ENCODE data around the gene THRB. TPM values are rescaled to one million over a fixed set of nuclear protein-coding genes. Genes with fewer than 3 reads are reported as not detected.

Gene THRB
- polyA plus RNA-seq, 1 of the 3 experiments (the other 2 are of a cell fraction), result 0.02 TPM

DNA sequence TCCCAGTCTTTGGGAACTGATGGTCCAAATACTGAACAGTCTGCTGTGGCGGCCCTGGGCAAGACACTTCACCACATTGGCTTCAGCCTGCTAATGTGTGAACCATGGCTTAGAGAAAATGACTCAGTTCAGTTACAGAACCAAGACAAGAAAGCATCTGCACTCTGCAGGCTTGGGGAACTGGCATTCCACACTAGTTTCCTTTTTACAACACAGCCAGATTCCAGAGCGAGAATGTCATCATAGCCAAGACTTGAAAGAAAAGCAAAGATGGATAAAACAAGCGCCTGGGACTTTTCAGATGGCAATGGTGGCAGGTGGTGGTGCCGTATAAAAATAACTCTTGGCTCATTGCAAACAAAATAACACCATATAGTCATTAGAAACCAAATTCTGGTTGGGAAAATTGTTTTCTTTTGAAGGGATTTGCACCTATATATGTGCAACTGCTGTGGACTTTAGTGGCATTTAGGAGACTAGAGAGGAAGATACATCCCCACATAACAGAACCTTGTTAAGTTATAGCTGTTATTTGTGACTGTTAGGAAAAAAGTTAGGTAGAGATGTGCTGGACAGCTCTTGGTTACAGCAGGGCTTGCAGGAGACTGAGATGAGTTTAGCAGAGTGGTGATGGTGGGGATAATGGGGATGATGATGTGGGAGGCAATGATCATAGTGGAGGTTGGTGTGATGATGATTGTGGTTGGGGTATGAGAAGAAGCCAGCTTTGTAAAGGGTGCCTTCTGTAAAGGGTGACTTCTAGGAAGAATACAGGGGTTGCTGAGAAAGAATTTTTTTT, 273.6 kb downstream of the THRB start (continued):
- peak; percentile 86 for TF ChIP-seq FOSL2 (IDR thresholded peaks at IDR 0.05; ENCODE audit: borderline replicate concordance, low read depth)
- TF ChIP-seq TEAD4 (IDR thresholded peaks at IDR 0.05; ENCODE audit: borderline replicate concordance, insufficient read depth), result peak; percentile 87
- TF ChIP-seq RFX5 (IDR thresholded peaks at IDR 0.05; ENCODE audit: low read length), result no peak
- TF ChIP-seq MAX (IDR thresholded peaks at IDR 0.05; ENCODE audit: low read depth), result peak; percentile 83

GRCh38 chr3:24215502-24215901, 279.1 kb downstream of the THRB start:
- no peak overlapping the region for H2AFZ ChIP-seq (ENCODE audit: low read depth)
- no peaks in the 10 kb centered on the region for H3K79me2 ChIP-seq (ENCODE audit: insufficient read depth)
- POLR2A ChIA-PET, result no interaction called here
- no peaks in the 10 kb centered on the region for H3K27me3 ChIP-seq (ENCODE audit: insufficient read depth)
- H3K9me2 ChIP-seq, result no peaks in the 10 kb centered on the region
- H4K20me1 ChIP-seq (ENCODE audit: insufficient read depth), result no peaks in the 10 kb centered on the region
- no peak overlapping the region for H3K9ac ChIP-seq
- no peaks in the 10 kb centered on the region for H3K36me3 ChIP-seq (replicated peaks in 1 of 2; ENCODE audit: control insufficient read depth in 1 of 2, insufficient read depth in 2 of 2, low read length in 1 of 2)
- no peak overlapping the region for H3K4me2 ChIP-seq
- H3K9me3 ChIP-seq, result no peaks in the 10 kb centered on the region
- no peak overlapping the region for H3K4me3 ChIP-seq (ENCODE audit: low read depth in 2 of 2, low read length in 1 of 2)
- H3F3A ChIP-seq (replicated peaks; ENCODE audit: insufficient read depth), result peaks cover 4% of the 10 kb centered on the region
- WGBS (ENCODE audit: low lambda C conversion rate), result 100% methylated on average over 2 of the region's 2 CpGs
- no peak for TF ChIP-seq FOXJ3 (CRISPR knock-in tag; IDR thresholded peaks at IDR 0.05)
- TF ChIP-seq, protein P1, sequence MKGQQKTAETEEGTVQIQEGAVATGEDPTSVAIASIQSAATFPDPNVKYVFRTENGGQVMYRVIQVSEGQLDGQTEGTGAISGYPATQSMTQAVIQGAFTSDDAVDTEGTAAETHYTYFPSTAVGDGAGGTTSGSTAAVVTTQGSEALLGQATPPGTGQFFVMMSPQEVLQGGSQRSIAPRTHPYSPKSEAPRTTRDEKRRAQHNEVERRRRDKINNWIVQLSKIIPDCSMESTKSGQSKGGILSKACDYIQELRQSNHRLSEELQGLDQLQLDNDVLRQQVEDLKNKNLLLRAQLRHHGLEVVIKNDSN (IDR thresholded peaks at IDR 0.05; ENCODE audit: borderline replicate concordance, low read depth), result peak; percentile 53; the same call in 1 of the 2 replicates
- H3K4me1 ChIP-seq (ENCODE audit: control insufficient read depth in 1 of 2, insufficient read depth in 2 of 2, low read depth in 1 of 2, low read length in 1 of 2), result peaks cover 5 to 8% of the 10 kb centered on the region in 2 experiments
- no peak overlapping the region for H3K27ac ChIP-seq (ENCODE audit: low read depth in 2 of 2, low read length in 1 of 2)
- DNase-seq, result no peak
- CTCF ChIA-PET, result no interaction called here

- Histone ChIP-seq H3K9me2 (no peaks in the 10 kb centered on the region), H3K9me3 (no peaks in the 10 kb centered on the region), H3K36me3 (replicated peaks in 1 of 2; ENCODE audit: control insufficient read depth in 1 of 2, insufficient read depth in 2 of 2, low read length in 1 of 2) (no peaks in the 10 kb centered on the region), H3K4me1 (ENCODE audit: control insufficient read depth in 1 of 2, insufficient read depth in 2 of 2, low read depth in 1 of 2, low read length in 1 of 2) (peaks cover 0 to 5% of the 10 kb centered on the region in 2 experiments; a peak in 2 of 4 replicates), H3K4me2 (no peak overlapping the region), H4K20me1 (ENCODE audit: insufficient read depth) (no peaks in the 10 kb centered on the region), H3K4me3 (ENCODE audit: low read depth in 2 of 2, low read length in 1 of 2) (no peak overlapping the region), H2AFZ (ENCODE audit: low read depth) (no peak overlapping the region), H3K9ac (no peak overlapping the region), H3K27ac (ENCODE audit: low read depth in 2 of 2, low read length in 1 of 2) (no peak overlapping the region), H3K27me3 (ENCODE audit: insufficient read depth) (no peaks in the 10 kb centered on the region), H3F3A (replicated peaks; ENCODE audit: insufficient read depth) (no peaks in the 10 kb centered on the region), H3K79me2 (ENCODE audit: insufficient read depth) (no peaks in the 10 kb centered on the region)
- WGBS (ENCODE audit: low lambda C conversion rate), result 88% methylated on average over 3 of the region's 3 CpGs
- POLR2A ChIA-PET, result no interaction called here
- DNase-seq, result no peak
- TF ChIP-seq, protein P2, sequence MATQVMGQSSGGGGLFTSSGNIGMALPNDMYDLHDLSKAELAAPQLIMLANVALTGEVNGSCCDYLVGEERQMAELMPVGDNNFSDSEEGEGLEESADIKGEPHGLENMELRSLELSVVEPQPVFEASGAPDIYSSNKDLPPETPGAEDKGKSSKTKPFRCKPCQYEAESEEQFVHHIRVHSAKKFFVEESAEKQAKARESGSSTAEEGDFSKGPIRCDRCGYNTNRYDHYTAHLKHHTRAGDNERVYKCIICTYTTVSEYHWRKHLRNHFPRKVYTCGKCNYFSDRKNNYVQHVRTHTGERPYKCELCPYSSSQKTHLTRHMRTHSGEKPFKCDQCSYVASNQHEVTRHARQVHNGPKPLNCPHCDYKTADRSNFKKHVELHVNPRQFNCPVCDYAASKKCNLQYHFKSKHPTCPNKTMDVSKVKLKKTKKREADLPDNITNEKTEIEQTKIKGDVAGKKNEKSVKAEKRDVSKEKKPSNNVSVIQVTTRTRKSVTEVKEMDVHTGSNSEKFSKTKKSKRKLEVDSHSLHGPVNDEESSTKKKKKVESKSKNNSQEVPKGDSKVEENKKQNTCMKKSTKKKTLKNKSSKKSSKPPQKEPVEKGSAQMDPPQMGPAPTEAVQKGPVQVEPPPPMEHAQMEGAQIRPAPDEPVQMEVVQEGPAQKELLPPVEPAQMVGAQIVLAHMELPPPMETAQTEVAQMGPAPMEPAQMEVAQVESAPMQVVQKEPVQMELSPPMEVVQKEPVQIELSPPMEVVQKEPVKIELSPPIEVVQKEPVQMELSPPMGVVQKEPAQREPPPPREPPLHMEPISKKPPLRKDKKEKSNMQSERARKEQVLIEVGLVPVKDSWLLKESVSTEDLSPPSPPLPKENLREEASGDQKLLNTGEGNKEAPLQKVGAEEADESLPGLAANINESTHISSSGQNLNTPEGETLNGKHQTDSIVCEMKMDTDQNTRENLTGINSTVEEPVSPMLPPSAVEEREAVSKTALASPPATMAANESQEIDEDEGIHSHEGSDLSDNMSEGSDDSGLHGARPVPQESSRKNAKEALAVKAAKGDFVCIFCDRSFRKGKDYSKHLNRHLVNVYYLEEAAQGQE (IDR thresholded peaks at IDR 0.05; ENCODE audit: low read depth, low read length), result no peak
- no peak for TF ChIP-seq MEF2A (IDR thresholded peaks at IDR 0.05; ENCODE audit: borderline replicate concordance, low read depth)
- TF ChIP-seq MXI1 (IDR thresholded peaks at IDR 0.05; ENCODE audit: low read depth, low read length), result no peak
- TF ChIP-seq RAD21 (IDR thresholded peaks at IDR 0.05; ENCODE audit: low read length), result no peak
- TF ChIP-seq IRF3 (IDR thresholded peaks at IDR 0.05; ENCODE audit: low read depth, low read length), result no peak
- TF ChIP-seq SIN3A (IDR thresholded peaks at IDR 0.05; ENCODE audit: borderline replicate concordance, low read depth, low read length), result no peak
- no peak for TF ChIP-seq TAF1 (IDR thresholded peaks at IDR 0.05; ENCODE audit: borderline replicate concordance, low read depth, low read length)
- TF ChIP-seq, protein P3, sequence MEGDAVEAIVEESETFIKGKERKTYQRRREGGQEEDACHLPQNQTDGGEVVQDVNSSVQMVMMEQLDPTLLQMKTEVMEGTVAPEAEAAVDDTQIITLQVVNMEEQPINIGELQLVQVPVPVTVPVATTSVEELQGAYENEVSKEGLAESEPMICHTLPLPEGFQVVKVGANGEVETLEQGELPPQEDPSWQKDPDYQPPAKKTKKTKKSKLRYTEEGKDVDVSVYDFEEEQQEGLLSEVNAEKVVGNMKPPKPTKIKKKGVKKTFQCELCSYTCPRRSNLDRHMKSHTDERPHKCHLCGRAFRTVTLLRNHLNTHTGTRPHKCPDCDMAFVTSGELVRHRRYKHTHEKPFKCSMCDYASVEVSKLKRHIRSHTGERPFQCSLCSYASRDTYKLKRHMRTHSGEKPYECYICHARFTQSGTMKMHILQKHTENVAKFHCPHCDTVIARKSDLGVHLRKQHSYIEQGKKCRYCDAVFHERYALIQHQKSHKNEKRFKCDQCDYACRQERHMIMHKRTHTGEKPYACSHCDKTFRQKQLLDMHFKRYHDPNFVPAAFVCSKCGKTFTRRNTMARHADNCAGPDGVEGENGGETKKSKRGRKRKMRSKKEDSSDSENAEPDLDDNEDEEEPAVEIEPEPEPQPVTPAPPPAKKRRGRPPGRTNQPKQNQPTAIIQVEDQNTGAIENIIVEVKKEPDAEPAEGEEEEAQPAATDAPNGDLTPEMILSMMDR (IDR thresholded peaks at IDR 0.05), result no peak
- CTCF ChIA-PET, result no interaction called here
Measured at GRCh38 chr3:24211381-24211780, 283.3 kb downstream of the THRB start.
